ENCODE results near the gene ZFAND6. TPM values are rescaled to one million over a fixed set of nuclear protein-coding genes. Genes with fewer than 3 reads are reported as not detected.
A peak's percentile ranks its signal among the peaks of the same experiment; 100 is the strongest.

Gene ZFAND6
- total and polyA plus RNA-seq, 10 donors, result 68.0 to 154 (median 89.2) TPM

- WGBS, 5 donors, result 84 to 98% (median 95%) methylated on average over 2 of the region's 2 CpGs
- no peaks in the 10 kb centered on the region for H3K27me3 ChIP-seq (replicated peaks in 1 of 7)
- no peak for DNase-seq
- no peak overlapping the region for H3K27ac ChIP-seq
- intact Hi-C loops (cut with DNase I; ENCODE audit: low total_unique reads), result no loop called here
- TF ChIP-seq POLR2A (IDR thresholded peaks at IDR 0.05), result no peak
- no peak for TF ChIP-seq POLR2AphosphoS5 (IDR thresholded peaks at IDR 0.05)
- TF ChIP-seq, protein P1, sequence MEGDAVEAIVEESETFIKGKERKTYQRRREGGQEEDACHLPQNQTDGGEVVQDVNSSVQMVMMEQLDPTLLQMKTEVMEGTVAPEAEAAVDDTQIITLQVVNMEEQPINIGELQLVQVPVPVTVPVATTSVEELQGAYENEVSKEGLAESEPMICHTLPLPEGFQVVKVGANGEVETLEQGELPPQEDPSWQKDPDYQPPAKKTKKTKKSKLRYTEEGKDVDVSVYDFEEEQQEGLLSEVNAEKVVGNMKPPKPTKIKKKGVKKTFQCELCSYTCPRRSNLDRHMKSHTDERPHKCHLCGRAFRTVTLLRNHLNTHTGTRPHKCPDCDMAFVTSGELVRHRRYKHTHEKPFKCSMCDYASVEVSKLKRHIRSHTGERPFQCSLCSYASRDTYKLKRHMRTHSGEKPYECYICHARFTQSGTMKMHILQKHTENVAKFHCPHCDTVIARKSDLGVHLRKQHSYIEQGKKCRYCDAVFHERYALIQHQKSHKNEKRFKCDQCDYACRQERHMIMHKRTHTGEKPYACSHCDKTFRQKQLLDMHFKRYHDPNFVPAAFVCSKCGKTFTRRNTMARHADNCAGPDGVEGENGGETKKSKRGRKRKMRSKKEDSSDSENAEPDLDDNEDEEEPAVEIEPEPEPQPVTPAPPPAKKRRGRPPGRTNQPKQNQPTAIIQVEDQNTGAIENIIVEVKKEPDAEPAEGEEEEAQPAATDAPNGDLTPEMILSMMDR (IDR thresholded peaks at IDR 0.05 in 8 of 11, conservative IDR thresholded peaks at IDR 0.05 in 3 of 11), result no peak
- H3K9me3 ChIP-seq, result no peaks in the 10 kb centered on the region
- no peaks in the 10 kb centered on the region for H3K36me3 ChIP-seq
- no peak overlapping the region for H3K4me3 ChIP-seq
- H3K4me1 ChIP-seq, result peaks cover 11 to 25% (median 18%) of the 10 kb centered on the region in 6 donors
These were observed 30.5 kb upstream of the ZFAND6 start for GRCh38 chr15:80028937-80029336.

DNA sequence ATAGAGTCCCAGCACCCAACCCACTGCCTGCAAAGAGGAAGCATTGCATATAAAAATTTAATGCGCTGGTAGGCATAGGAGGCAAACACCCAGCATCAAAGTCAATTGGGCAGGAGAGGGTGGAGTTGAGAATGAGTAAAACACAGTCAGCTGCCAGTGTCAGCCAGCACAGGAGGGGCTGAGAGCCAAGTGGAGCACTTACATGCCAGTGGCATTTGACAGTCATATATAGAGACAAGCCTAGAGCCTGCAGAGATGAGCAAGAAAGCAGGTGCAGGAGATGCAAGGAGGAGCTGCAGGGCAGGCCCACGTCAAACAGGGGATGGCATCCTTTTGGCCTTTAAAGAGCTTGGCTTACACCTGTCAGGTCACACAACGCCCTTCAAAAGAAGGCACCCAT, 27.6 kb upstream of the ZFAND6 start:
- Histone ChIP-seq H3K27ac (peak overlapping the region in 1 of 8 donors; percentile 42), H3K9me3 (no peaks in the 10 kb centered on the region), H3K4me3 (no peak overlapping the region), H3K27me3 (replicated peaks in 1 of 7) (no peaks in the 10 kb centered on the region), H3K36me3 (no peaks in the 10 kb centered on the region), H3K4me1 (peaks cover 11 to 30% (median 20%) of the 10 kb centered on the region in 6 donors)
- WGBS, 5 donors, result 59 to 84% (median 71%) methylated on average over 3 of the region's 3 CpGs
- TF ChIP-seq POLR2A (IDR thresholded peaks at IDR 0.05), result no peak
- no peak for TF ChIP-seq POLR2AphosphoS5 (IDR thresholded peaks at IDR 0.05)
- TF ChIP-seq, protein P1 (IDR thresholded peaks at IDR 0.05 in 8 of 11, conservative IDR thresholded peaks at IDR 0.05 in 3 of 11), result no peak
- no peak for DNase-seq
- intact Hi-C loops (cut with DNase I; ENCODE audit: low total_unique reads), result no loop called here

DNA sequence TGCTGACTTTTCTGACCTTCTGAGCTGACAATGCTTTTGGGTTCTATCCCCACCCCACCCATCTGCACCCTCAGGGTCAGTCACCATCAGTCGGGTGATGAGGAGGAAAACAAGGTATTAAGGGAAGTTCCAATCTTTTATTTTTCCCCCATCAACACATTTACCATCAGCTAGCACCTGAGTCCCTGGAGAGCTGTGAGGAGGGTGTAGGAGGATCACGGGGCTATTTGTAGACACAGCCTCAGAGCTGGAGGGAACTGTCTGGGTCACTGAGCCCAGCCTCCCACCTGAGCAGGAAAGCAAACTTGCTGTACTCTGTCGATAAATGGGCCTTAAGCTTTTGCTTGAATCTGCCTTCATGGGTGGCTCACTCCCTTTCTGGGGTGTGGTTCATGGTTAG, 24.8 kb upstream of the ZFAND6 start:
- intact Hi-C loops (cut with DNase I; ENCODE audit: low total_unique reads), result no loop called here
- DNase-seq, result no peak
- peaks cover 11 to 30% (median 20%) of the 10 kb centered on the region in 6 donors for H3K4me1 ChIP-seq
- WGBS, 5 donors, result 65 to 80% (median 74%) methylated on average over 3 of the region's 3 CpGs
- H3K27ac ChIP-seq, result no peak overlapping the region
- no peaks in the 10 kb centered on the region for H3K27me3 ChIP-seq (replicated peaks in 1 of 7)
- H3K4me3 ChIP-seq, result no peak overlapping the region
- TF ChIP-seq POLR2A (IDR thresholded peaks at IDR 0.05) (no peak), POLR2AphosphoS5 (IDR thresholded peaks at IDR 0.05) (no peak)
- TF ChIP-seq, protein P1 (IDR thresholded peaks at IDR 0.05 in 8 of 11, conservative IDR thresholded peaks at IDR 0.05 in 3 of 11), result no peak
- no peaks in the 10 kb centered on the region for H3K9me3 ChIP-seq
- no peaks in the 10 kb centered on the region for H3K36me3 ChIP-seq

DNA sequence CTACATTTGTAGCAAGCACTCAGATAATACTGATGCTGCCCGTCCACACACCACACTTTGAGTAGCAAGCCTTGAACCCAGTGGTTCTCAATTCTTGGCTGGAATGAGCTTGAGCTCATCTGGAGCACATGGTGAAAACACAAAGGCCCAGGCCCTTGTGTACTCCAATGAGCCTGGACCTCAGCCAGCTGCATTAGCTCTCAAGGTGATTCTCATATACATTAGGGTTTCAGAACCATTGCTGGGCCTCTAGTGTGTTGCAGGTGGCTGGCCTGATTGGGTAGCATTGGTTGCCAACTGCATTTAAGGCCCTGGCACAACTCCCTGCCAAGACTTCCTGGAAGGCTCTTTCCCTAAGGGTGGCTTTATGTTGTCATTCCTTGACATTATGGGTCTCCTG, 23.4 kb upstream of the ZFAND6 start:
- Histone ChIP-seq H3K36me3 (no peaks in the 10 kb centered on the region), H3K4me1 (peaks cover 11 to 30% (median 20%) of the 10 kb centered on the region in 6 donors), H3K27ac (no peak overlapping the region), H3K27me3 (replicated peaks in 1 of 7) (no peaks in the 10 kb centered on the region), H3K4me3 (no peak overlapping the region), H3K9me3 (no peaks in the 10 kb centered on the region)
- TF ChIP-seq POLR2AphosphoS5 (IDR thresholded peaks at IDR 0.05) (no peak), POLR2A (IDR thresholded peaks at IDR 0.05) (no peak)
- TF ChIP-seq, protein P1 (IDR thresholded peaks at IDR 0.05 in 8 of 11, conservative IDR thresholded peaks at IDR 0.05 in 3 of 11), result no peak
- intact Hi-C loops (cut with DNase I; ENCODE audit: low total_unique reads), result no loop called here
- DNase-seq, result no peak
- 80 to 100% (median 87%) methylated on average over 1 of the region's 1 CpG for WGBS, 5 donors
